Measurements from ENCODE around the gene NECTIN1.

DNA sequence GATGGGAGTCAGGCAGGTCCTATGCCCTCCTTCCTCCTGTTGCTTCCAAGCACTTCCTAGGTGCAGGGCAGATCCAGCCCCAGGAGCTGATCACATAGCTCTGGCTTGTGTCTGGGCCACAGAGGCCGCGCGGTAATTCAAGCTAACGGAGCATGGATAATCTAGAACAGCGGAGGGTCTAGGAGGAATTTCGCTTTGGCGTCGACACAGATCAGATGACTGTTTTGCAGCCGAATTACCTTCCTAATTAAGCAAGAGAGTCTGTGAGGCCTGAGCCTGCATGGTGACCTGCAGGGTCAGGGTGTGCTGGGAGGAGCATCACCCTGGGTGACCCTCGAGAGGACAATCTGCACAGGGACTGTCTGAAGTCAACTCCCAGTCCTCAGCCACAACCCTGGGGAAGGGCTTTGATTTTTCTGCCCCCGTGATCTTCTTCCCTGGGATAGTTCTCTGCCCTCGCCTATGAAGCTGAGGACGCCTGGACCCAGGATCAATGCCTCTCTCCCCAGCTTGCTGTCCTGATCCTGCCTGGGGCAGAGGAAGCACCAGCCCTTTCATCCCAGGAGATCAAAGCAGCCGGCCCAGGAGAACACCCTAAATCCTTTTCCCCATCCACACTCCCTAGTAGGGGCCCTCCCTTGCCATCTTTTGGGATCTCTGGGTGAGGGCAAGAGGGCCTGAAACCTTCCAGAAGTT lies 11.0 kb downstream of the NECTIN1 start:
- TF ChIP-seq, protein P1, sequence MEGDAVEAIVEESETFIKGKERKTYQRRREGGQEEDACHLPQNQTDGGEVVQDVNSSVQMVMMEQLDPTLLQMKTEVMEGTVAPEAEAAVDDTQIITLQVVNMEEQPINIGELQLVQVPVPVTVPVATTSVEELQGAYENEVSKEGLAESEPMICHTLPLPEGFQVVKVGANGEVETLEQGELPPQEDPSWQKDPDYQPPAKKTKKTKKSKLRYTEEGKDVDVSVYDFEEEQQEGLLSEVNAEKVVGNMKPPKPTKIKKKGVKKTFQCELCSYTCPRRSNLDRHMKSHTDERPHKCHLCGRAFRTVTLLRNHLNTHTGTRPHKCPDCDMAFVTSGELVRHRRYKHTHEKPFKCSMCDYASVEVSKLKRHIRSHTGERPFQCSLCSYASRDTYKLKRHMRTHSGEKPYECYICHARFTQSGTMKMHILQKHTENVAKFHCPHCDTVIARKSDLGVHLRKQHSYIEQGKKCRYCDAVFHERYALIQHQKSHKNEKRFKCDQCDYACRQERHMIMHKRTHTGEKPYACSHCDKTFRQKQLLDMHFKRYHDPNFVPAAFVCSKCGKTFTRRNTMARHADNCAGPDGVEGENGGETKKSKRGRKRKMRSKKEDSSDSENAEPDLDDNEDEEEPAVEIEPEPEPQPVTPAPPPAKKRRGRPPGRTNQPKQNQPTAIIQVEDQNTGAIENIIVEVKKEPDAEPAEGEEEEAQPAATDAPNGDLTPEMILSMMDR (IDR thresholded peaks at IDR 0.05; ENCODE audit: poor library complexity): no peak
- TF ChIP-seq EZH2 (IDR thresholded peaks at IDR 0.05; ENCODE audit: borderline replicate concordance): no peak
